ENCODE results near the gene SMIM28.
A peak's percentile ranks its signal among the peaks of the same experiment; 100 is the strongest.

SMIM28 gene

GRCh38 chr6:138405816-138406413 is 28.2 kb downstream of the SMIM28 start:
- DNase-seq (ENCODE audit: low spot score), result no peak

- peak; percentile 28 for DNase-seq (ENCODE audit: low spot score)
Measured at GRCh38 chr6:138406443-138406842, 28.7 kb downstream of the SMIM28 start.

- peak; percentile 29 for DNase-seq (ENCODE audit: low spot score)
Measured at GRCh38 chr6:138410048-138410735, 32.5 kb downstream of the SMIM28 start.

GRCh38 chr6:138410972-138411880 is 33.5 kb downstream of the SMIM28 start:
- DNase-seq (ENCODE audit: low spot score), result peak; percentile 83

- DNase-seq (ENCODE audit: low spot score), result no peak
Measured at GRCh38 chr6:138415125-138415524, 37.4 kb downstream of the SMIM28 start.

GRCh38 chr6:138416206-138416605 is 38.5 kb downstream of the SMIM28 start:
- no peak for DNase-seq (ENCODE audit: low spot score)

- DNase-seq (ENCODE audit: low spot score), result peak; percentile 48
Measured at GRCh38 chr6:138417493-138418117, 39.9 kb downstream of the SMIM28 start.

GRCh38 chr6:138418118-138418742 is 40.5 kb downstream of the SMIM28 start:
- no peak for DNase-seq (ENCODE audit: low spot score)

- DNase-seq (ENCODE audit: low spot score), result no peak
Measured at GRCh38 chr6:138419766-138420165, 42.1 kb downstream of the SMIM28 start.

GRCh38 chr6:138420356-138420755 is 42.7 kb downstream of the SMIM28 start:
- DNase-seq (ENCODE audit: low spot score), result no peak

GRCh38 chr6:138421089-138421488 is 43.4 kb downstream of the SMIM28 start:
- DNase-seq (ENCODE audit: low spot score), result no peak

GRCh38 chr6:138421608-138422007 is 43.9 kb downstream of the SMIM28 start:
- no peak for DNase-seq (ENCODE audit: low spot score)

- DNase-seq (ENCODE audit: low spot score), result no peak
Measured at GRCh38 chr6:138422861-138423260, 45.2 kb downstream of the SMIM28 start.

GRCh38 chr6:138424004-138424904 is 46.5 kb downstream of the SMIM28 start:
- no peak for DNase-seq (ENCODE audit: low spot score)

- peak; percentile 63 for DNase-seq (ENCODE audit: low spot score)
Measured at GRCh38 chr6:138425256-138425655, 47.6 kb downstream of the SMIM28 start.

- no peak for DNase-seq (ENCODE audit: low spot score)
Measured at GRCh38 chr6:138426500-138427123, 48.9 kb downstream of the SMIM28 start.

- DNase-seq (ENCODE audit: low spot score), result no peak
Measured at GRCh38 chr6:138427701-138428100, 50.0 kb downstream of the SMIM28 start.

GRCh38 chr6:138428944-138429598 is 51.4 kb downstream of the SMIM28 start:
- DNase-seq (ENCODE audit: low spot score), result peak; percentile 68

GRCh38 chr6:138429761-138430160 is 52.1 kb downstream of the SMIM28 start:
- DNase-seq (ENCODE audit: low spot score), result no peak
